NT2/D1 (cell line): ENCODE data around the gene SMLR1.

Experiments
- DNase-seq: peaks from one replicate; pipeline ENCODE4 v3.0.0-alpha.2; 2011; ENCODE audit warnings: low read depth, low spot score
- H3K27me3 ChIP-seq: 2 replicates; pipeline ENCODE4 v1.6.0; 2011; ENCODE audit warnings: mild to moderate bottlenecking; ENCODE audit not compliant: insufficient read length, insufficient read depth
- H3K36me3 ChIP-seq: 2 replicates; pipeline ENCODE4 v1.6.1; 2011; ENCODE audit warnings: mild to moderate bottlenecking, low read length, mixed read lengths; ENCODE audit not compliant: insufficient read depth, insufficient read length
- H3K4me1 ChIP-seq: 2 replicates; pipeline ENCODE4 v1.5.1; 2011; ENCODE audit not compliant: insufficient read depth, insufficient read length
- H3K4me3 ChIP-seq: 2 replicates; pipeline ENCODE4 v1.5.1; 2011; ENCODE audit warnings: low read depth; ENCODE audit not compliant: insufficient read length
- H3K9ac ChIP-seq: 2 replicates; pipeline ENCODE4 v1.6.0; 2011; ENCODE audit warnings: low read depth; ENCODE audit not compliant: insufficient read length
- H3K9me3 ChIP-seq: 2 replicates; pipeline ENCODE4 v1.5.1; 2011; ENCODE audit warnings: mild to moderate bottlenecking, low read length; ENCODE audit not compliant: insufficient read depth
- SUZ12 ChIP-seq: IDR thresholded peaks from 2 replicates; pipeline ENCODE4 v1.6.1; 2011; ENCODE audit not compliant: insufficient read length, insufficient read depth; ENCODE audit errors: extremely low read depth
- YY1 ChIP-seq: IDR thresholded peaks from 2 replicates; pipeline ENCODE4 v1.6.1; 2011; ENCODE audit not compliant: insufficient read length, insufficient read depth
- ZNF274 ChIP-seq: IDR thresholded peaks from 2 replicates; pipeline ENCODE4 v1.6.1; 2011; ENCODE audit warnings: mild to moderate bottlenecking, low read depth, low read length

SMLR1 gene

DNA sequence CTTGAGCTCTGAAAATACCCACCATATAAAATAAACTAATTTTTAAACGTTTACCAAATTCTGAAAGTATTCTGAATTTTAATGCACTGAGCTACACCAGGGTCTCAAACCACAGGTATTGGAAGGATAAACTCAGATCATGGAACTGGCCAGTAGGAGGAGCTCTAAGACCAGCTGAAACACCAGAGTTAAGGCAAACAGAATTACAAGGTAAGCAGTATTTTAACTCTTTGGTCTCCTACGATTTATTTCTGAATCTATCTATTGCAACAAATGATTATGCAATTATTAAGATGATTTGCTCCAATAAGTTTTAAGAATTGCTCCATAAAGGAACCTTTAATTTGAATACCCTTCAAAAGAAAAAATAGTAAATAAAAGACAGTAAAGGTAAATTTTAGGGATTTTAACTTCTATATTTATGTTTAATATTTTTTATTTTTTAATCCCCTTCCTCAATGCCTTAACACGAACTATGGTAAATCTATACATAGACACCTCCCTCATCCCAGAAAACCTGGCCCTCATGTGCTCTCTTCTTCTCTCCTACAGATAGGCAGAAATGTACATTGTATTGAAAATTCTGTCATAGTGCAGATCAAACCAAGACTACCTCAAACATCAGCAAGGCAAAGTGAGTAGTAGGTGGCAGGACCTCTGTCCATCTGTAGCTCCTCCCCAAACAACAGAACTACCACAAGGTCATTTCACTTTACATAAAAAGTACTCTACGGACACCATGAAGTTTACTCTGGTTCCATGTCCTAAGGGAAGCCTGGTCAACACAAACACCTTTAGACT, 58.4 kb downstream of the SMLR1 start:
- no peaks in the 10 kb centered on the region for H3K9me3 ChIP-seq
- no peak overlapping the region for H3K4me3 ChIP-seq
- DNase-seq: peak; percentile 69
- no peaks in the 10 kb centered on the region for H3K4me1 ChIP-seq
- peaks cover 26% of the 10 kb centered on the region for H3K36me3 ChIP-seq
- TF ChIP-seq SUZ12: no peak
- no peak for TF ChIP-seq ZNF274
- TF ChIP-seq YY1: no peak
- no peak overlapping the region for H3K9ac ChIP-seq
- H3K27me3 ChIP-seq: no peaks in the 10 kb centered on the region
